CD4-positive, alpha-beta T cell treated with Interferon gamma for 1 hour (primary cell): ENCODE results near the gene HLA-DMA.
A peak's percentile ranks its signal among the peaks of the same experiment; 100 is the strongest.
"Not testable (repeated sequence)": the region's sequence is repeated elsewhere in the genome, so short reads cannot be mapped to it uniquely, and the experiment has no call there.

Experiments used
- DNase-seq: peaks from one replicate; pipeline ENCODE4 v3.0.0-alpha.2; 2020

The HLA-DMA gene

DNA sequence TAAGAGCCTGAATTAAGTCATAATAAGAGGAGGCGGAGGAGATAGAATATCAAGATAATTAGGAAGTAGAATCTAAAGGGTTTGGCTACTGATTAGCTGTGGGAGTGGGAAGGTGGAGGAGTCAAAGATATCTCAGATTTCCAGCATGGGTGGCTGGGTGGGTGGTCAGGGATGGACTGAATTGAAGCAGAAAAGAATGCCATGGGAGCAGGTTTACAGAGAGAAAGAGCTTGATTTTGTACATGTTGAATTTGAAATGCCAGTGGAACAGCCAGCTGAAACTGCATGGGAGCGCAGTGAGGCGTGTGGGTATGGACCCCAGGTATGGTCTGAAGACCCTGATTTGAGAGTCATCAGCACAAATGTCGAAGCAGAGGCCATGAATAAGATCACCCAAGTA, 1.4 kb upstream of the HLA-DMA start:
- DNase-seq, result no peak

DNA sequence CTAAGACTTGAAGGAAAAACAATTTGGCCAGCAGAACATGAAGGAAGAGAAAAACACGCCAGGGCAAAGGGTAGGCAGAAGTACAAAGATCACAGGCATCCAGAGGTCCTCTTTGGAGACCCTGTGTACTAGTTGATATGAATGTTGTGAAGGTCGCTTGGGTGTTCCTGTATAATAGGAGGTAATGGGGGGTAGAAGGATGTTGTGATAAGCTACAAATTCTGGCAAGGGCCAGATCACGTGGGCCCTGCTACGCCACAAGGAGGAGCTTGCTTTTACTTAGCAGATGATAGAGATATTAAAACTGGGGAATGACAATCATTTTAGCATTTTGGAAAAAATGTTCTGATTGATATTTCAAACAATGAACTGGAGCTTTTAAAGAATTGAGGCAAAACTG, 878 bp upstream of the HLA-DMA start:
- DNase-seq, result no peak

DNA sequence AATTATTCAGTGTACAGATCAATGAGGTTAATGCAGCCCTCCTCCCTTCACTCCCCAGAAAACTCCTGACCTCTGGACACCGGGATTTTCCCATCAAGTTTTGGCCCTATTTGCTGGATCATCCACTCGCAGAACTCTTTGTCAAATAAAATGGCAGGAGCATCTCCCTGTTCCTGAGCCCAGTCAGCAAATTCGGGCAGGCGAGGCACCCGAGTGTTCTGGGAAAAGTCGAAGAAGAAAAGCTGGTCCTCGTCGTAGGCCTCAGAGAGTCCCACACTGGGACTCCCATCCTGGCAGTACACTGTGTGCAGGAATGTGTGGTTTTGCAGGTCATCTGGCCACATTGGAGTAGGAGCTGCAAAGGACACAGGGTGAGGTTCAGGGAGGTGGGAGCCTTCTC, 2.4 kb downstream of the HLA-DMA start:
- DNase-seq, result no peak

DNA sequence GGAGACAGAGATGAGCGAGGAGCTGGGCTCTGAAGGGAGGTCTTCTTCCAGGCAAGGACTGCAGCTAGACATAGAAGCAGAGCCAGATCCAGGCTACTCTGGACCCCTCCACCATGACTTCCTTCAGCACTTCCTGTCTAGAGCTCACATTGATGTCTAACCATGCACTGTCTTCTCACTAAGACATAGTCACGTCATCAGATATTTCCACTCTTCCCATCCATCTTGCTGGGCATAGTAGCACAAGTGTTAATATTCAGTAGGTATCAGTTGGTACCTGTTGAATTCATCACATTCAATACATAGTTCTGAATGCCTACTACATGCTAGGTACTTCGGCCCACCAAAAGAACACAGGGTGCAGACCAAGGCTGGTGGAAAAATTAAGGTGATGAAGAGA, 2.9 kb downstream of the HLA-DMA start:
- no peak for DNase-seq

DNA sequence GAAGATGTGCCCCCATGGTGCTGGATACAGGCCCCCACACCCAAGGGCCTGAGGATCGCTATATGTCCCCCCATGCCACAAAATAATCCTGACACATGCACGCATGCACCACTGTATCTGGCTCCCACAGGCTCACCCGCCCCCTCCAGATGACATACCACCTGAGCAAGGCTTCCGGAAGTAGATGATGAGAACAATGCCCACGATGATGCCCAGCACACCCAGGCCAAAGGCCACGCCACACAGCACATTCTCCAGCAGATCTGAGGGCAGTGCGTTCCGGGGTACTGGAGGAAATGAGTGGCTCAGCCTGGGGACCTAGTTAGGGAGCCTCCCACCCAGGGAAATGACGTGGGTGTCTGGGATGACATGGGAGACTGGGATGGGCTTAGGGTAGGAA, 3.8 kb downstream of the HLA-DMA start:
- no peak for DNase-seq

DNA sequence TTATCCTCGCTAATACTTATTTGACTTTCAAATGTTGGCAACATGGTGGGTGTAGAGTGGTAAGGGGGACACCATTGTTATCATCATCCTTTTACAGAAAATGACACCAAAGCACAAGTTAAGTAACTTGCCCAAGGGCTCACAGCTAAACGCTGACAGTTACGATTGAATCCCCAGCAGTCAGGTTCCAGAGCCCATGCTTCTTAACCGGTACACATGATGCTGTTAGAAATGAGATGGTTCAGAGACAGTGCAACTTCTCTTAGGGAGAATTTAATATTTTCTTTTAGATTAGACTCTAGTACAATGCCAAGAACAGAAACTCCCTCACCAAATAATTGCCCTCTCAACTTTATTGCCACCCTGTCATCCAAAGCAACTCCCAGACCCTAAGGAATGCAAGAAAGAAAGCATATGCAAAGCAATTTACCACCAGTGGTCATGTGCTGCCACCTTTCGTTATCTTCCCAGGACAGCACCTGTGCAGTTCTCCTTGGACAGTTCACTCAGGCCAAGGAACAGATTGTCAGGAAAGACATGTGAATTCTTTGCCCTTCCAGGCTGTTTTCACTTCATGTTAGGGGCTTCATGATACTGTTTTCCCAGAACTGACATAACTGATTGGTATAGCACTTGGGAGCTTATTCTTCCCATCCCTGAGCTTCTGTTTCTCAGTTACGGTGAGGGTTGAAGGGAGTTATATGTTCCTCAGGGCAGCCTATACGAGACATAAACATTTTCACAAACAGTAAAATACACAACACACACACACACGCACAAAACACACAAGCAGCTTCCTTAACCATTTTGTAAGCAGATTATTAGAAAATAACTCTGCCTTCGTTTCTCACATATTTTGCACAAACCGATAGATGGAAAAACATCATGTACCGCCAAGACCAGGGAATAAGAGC, 5.1 kb downstream of the HLA-DMA start:
- peak; percentile 41 for DNase-seq

DNA sequence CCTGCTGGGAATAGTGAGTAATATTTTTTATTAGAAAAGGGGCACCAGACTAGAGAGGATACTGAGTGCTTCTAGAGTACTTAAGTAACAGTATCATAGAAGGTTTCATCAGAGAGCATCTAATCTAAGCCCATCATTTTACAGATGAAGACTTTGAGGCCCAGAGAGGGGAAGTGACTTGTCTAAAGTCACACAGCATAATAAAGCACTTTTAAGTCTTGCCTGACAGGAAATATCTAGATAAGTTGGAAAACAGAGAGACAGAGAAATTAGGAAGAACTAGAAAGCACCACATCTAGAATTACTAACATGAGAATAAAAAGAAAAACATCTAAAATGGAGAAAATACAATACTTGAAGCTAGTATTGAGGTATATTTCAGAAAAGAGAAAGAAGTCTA, 6.0 kb downstream of the HLA-DMA start:
- no peak for DNase-seq

DNA sequence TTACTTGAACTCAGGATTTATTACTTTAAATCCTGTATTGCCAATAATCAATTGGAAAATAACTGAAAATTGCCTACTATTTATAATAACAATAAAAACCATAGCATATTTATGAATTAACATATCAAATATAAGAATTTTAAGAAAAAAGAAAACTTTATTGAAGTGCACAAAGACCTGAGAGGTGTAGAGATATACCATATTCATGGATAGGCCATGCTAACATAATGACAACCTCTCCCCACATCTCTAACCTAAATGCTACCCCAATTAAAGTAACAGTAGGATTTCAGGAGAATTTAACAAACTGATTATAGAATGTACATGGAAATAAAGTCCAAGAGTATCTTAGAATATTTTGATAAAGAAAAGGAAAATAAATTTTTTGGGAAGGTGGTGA, 6.9 kb downstream of the HLA-DMA start:
- no peak for DNase-seq

DNA sequence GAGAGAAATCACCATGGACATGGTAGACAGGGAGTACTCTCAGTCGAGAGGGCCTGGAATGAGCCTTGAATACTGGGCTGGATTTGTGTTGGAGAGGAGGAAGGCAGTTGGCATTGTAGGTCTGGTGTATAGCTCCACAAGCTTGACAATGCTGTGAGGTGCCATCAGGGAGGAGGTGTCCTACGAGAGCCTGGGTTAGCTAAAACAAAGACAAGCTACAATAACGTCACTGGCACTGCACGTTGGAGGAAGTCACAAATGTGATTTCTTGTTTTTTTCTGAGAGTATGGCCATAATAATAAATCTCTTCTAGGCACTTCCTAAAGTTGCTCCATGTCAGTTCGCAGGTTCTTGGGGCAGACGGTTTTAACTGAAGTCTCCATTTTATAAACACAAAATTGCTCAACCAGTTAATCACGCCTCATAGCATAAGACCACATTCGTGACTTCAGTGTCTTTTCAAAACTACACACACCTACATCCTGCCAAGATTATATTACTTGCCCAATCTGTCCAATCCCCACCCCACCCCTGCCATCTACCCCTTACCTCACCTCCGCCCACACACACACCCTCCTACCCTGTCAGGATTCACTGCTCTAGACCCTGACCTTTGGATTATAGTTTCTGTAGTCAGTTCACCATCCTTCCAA, 7.7 kb downstream of the HLA-DMA start:
- peak; percentile 70 for DNase-seq

DNA sequence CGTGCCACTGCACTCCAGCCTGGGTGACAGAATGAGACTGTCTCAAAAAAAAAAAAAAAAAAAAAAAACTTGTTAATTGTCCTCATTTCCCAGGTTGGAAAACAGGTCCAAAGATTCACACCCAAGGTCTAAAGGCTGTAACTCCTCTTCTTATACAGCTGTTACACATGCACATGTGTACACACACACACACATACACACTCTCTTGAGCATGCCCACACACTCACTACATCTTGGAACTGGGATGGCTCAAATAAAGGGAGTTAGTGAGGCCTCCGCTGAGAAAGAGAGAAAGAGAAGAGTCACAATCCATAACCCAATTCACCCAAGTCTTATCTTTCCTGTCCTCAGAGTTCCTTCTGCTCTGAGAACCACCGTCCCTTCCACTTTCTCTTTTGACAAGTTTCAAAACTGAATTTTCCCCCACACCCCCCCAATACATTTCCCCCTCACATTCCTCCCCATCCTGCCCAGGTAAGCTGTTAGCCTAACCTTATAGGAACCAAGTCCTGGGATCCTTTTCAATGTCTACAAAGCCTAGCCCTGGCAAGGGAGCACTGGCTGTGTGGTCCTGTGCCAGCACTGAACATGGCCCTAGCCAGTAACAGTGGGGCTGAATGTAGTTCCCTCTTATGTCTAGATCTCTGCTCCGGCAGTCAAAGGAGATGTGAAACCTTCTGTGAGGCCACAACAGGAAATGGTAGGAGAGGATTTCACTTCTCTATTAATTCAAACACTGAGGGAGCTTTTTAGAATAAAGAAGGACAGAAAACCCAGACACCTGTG, 8.8 kb downstream of the HLA-DMA start:
- peak; percentile 68 for DNase-seq

DNA sequence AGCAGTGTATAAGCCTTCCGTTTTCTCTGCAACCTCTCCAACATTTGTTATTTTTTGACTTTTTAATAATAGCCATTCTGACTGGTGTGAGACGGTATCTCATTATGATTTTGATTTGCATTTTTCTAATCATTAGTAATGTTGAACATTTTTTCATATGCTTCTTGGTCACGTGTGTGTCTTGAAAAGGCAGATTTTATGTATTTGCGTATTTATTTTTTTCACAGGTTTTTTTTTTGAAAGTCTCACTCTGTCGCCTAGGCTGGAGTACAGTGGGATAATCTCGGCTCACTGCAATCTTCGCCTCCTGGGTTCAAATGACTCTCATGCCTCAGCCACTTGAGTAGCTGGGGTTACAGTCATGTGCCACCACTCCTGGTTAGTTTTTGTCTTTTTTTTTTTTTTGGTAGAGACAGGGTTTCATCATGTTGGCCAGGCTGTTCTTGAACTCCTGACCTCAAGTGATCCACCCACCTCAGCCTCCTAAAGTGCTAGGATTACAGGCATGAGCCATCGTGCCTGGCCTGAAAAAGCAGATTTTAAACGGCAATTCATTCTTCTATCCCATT, 10.3 kb downstream of the HLA-DMA start:
- not testable (repeated sequence) for DNase-seq

DNA sequence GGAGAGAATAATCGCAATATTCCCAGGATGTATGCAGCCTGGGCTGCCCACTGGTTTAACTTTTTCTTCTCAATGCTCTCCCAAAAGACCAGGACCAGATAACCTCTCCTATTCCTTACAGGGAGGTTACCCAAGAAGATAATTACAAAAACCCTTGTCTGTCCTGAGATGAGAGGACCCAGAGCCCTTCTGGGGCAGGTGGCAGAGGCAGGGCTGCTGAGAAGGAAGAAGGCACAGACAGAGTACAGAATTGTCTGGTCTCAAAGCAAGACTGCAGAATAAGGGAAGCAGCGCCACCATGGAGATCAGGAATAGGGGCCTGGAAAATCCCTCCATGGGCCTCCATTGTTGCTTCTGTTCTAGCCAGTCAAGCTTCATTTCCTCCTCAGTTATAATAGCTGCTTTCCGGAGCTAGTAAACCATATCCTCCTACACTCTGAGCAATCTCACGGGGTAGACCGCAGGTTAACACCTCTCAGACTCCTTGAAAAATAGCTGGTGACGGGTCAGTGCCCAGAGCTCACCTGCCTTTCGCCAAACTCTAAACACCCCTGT, 11.6 kb downstream of the HLA-DMA start:
- peak; percentile 66 for DNase-seq

DNA sequence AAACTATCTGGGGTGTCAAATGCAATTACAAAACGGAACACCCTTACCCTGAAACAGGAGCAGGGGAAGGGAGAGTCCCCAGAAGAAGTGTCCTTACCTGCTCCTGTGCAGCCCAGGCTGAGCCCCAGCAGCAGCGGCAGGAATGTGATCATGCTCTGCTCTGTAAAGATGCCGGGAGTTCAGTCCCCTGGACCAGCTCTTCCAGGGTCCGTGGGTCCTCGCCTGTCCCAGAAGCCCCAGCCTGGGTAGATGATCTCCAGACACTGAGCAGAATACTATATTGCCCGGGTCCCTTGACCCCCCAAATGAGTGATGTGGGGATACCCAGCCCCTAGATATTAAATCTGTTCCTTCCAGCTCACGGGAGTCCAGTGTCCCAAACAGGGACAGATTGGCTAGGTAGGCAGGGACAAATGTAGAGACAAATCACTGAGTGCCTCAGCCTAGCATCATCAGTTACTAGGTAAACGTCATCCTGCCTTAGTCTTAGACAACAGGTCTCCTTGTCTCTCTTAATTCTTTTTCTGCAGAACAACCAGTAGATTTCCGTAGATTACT, 12.2 kb downstream of the HLA-DMA start, which contains the start of gene HLA-DMB:
Gene HLA-DMB, minus strand, starts transcription at position 373 of the 558 bp plus-strand sequence. Its CDS starts 221 bp downstream, at position 152.
- peak; percentile 70 for DNase-seq

DNA sequence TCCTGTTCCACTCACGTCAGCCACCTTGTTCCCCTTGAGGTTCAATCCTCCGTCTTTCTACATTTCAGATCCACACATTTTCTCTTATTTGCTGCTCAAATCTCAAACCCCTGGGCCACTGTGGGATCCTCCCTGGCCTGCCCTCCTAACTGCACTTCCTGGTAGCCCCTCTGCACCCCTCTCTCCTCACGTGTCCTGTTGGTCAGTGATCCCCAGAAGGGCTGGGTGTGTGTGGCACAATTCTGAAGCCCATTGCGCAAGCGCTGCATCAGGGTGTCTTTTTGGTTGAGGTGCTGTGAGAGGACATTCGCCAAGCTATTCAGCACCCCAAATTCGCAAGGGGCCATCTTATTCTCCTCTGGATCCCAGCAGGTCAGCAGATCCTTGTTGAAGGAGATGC, 14.4 kb downstream of the HLA-DMA start:
- no peak for DNase-seq

DNA sequence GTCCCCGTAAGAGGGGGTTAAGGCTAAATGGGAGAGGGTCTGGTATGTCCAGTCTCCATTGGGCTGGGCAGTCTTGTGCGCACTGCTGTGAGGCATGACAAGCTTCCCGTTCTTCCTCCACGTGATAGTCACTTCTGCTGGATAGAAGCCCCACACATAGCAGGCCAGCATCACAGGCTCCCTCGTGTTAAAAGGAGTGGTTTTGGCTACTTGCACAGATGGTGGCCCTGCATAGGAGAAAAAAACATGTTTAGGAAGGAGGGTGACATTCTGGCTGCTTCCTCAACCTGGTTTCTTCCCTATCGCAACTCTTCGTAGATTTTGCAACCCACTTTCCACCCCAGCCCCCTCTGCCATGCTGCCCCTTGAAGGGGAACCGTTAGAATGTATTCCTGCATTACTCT, 15.7 kb downstream of the HLA-DMA start:
- no peak for DNase-seq

DNA sequence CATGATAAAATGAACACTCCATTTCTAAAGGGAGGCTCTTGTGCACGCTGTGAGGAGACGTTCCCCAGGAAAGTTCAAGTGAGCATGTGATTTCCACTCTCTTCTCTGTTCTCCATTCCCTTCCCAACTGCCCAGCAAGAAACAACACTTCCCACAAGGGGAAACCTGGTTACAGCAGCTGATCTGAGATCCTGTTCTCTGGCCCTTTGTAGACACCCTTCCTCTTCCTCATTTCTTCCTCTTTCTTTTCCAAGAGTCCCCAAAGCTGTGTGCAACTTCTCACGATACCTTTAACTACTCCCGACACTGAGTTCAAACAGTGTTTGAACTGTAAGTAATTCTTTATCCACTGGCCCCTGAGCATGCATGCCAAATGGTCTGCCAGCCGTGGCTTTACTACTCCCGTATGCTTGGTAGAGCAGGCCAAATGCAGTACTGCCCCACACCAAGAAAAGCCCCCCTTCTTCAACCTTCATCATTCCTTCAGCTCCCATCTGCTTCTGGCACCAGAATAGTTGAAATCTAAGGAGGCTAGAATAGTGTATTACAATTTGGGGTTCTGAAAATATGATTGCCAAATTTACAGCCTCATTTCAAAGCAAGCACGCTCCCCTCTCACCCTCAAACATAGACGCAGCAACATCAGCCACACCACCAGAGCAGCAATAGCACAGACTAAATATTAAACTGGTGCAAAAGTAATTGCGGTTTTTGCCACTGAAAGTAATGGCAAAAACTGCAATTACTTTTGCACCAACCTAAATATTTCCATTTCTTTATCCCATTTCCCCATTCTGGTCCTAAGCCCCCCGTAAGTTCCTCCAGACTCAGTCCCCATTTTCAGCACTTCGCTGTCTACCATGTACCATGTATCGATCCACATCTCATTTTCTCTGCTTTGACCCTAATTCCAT, 16.4 kb downstream of the HLA-DMA start:
- no peak for DNase-seq

DNA sequence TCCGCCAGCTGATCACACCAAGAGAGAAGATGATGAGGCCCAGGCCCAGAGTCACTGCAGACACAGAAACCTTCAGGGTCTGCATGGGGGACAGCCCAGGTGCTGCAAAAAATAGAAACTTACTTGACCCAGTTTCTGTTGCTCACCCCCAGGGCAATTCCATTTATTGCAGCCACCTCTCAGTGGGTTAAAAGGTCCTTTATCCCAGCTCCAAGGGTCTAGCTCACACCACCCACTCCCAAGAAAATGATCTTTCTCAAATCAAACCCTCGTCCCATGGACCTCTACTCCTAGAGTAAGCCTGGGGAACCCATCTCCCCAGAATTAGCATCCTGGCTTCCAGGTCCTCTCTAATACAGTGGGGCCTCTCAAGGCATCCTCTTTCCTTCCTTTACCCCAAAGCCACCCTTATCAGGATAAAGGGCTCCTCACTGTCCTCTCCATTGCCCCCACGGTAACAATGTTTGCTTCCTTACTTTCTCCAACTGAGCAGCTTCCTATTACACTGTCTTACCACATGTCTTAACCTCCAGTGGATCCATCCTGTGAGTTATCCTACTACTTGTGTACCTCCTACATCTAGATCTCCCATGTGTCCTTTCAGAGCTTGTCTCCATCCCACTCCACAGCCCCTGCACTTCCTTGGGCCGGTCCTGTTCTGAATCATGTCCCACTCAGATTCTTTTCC, 17.2 kb downstream of the HLA-DMA start:
- no peak for DNase-seq

DNA sequence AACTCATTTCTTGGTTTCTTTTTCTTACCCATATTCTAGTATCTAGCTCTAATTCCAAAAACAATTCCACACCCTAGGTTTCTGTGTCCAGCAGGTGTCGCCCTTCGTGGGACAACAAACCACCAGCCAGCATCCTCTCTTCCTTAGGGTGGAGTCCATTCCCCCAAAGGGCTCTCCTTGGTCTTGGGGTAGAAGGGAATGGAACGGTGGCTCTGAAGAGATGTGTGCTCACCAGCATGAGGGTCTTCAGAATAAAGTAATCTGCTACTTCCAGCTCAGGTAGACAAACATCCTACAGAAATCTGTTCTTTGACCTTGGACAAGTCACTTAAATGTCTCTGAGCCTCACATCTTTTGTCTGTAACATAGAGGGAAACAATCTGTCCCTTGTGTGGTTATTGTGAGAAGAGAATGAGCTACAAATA, 19.2 kb downstream of the HLA-DMA start:
- peak; percentile 62 for DNase-seq

DNA sequence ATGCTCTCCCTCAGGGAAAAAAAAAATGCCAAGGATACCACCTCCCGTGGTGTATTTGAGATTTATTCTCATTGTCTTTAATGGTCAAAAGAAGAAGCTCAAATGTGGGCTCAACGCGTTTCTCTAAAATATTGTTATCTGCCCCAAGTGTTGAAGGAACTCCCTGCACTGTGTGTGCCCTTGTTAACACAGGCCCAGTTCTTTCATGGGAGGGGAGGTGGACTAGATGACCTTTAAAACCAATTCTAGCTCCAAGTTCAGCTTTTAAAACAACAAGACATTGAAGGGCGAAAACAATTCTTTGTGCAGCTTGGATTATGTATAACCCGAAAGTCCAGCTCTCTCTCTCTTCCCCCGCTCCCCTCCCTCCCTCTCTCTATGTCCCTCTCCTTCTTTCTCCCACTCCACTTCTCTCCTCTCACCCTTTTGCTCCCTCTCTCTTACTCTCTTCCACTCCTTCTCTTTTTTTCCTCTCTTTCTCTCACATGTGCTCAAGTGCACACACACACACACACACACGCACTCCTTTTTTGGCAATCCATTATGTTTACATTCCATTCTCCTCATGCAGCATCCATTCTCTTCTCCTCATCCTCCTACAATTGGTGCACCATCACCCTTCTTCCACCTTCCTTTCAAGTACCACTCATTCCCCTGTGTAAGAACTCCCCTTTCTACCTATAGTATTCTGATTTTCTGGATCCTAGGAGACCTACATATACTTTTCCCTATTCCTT, 20.6 kb downstream of the HLA-DMA start:
- no peak for DNase-seq

DNA sequence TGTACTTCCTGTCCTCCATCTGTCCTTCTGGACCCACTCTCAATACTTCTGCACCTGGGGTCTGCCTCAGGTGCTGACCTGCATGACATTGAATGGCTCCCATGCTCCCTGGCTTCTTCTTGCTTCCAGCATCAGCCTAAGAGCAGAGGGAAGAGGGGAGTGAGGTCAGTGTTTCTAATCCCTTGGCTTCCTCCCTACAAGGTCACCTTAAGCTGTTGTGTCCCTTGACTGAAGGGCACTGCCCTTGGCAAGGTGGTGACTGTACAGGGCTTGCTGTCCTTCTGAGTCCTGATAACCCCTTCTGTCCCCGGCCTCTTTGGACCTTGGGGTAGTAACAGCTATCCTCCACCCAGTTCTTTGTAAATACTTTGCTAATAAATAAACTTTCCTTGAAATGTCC, 21.7 kb downstream of the HLA-DMA start:
- no peak for DNase-seq
